Activated naive CD4-positive, alpha-beta T cell treated with anti-CD3 and anti-CD28 coated beads, Interleukin-2, amount 50 U/mL, for 72 hours (primary cell): ENCODE data around the gene BLOC1S1. TPM values are rescaled to one million over a fixed set of nuclear protein-coding genes. Genes with fewer than 3 reads are reported as not detected.

Experiments used
- ATAC-seq, 2 donors: fragments of 150-1000 bp; cut with Tn5 transposase; 2 replicates each; pipeline ENCODE4 v1.10.0; 2021; ENCODE audit warnings: mild to moderate bottlenecking in 2 of 2, moderate library complexity in 2 of 2
- DNase-seq, 2 donors: peaks; one replicate each; pipeline ENCODE4 v3.0.0; 2021 to 2022; ENCODE audit warnings: low spot score in 2 of 2
- H3K27ac Mint-ChIP-seq, 2 donors: one replicate each; pipeline ENCODE4 v1.8.0; 2022; ENCODE audit warnings: mild to moderate bottlenecking in 2 of 2, mixed read lengths in 2 of 2
- H3K36me3 Mint-ChIP-seq, 2 donors: one replicate each; pipeline ENCODE4 v1.8.0; 2022; ENCODE audit warnings: mixed read lengths in 2 of 2
- H3K9me3 Mint-ChIP-seq, 2 donors: one replicate each; pipeline ENCODE4 v1.8.0; 2022; ENCODE audit warnings: mixed read lengths in 2 of 2
- total RNA-seq, 2 donors: library from RNA; stranded (reverse); gene quantifications; one replicate each; pipeline ENCODE4 v1.2.3, GENCODE V29; 2022

BLOC1S1 gene
- total RNA-seq, 2 donors from 2014 or later = 116 to 118 TPM

- DNase-seq = no peak
- Mint-ChIP-seq H3K36me3 (peaks cover 0 to 9% of the 10 kb centered on the region in 2 donors), H3K27ac (peak overlapping the region; percentile 79 to 93), H3K9me3 (no peaks in the 10 kb centered on the region)
- peak; percentile 47 to 54 for ATAC-seq
Observed at GRCh38 chr12:55729819-55730818, 14.3 kb downstream of the BLOC1S1 start.

GRCh38 chr12:55732288-55732687, 16.4 kb downstream of the BLOC1S1 start:
- H3K9me3 Mint-ChIP-seq = no peaks in the 10 kb centered on the region
- DNase-seq (peak in 1 of 2 donors; percentile 51), ATAC-seq (no peak)
- peaks cover 0 to 9% of the 10 kb centered on the region in 2 donors for H3K36me3 Mint-ChIP-seq
- peak overlapping the region in 1 of 2 donors; percentile 49 for H3K27ac Mint-ChIP-seq

GRCh38 chr12:55733021-55733555, 17.2 kb downstream of the BLOC1S1 start:
- DNase-seq (peak in 1 of 2 donors; percentile 53), ATAC-seq (no peak)
- H3K27ac Mint-ChIP-seq = no peak overlapping the region
- peaks cover 0 to 9% of the 10 kb centered on the region in 2 donors for H3K36me3 Mint-ChIP-seq
- no peaks in the 10 kb centered on the region for H3K9me3 Mint-ChIP-seq

- Mint-ChIP-seq H3K9me3 (no peaks in the 10 kb centered on the region), H3K36me3 (peaks cover 0 to 9% of the 10 kb centered on the region in 2 donors), H3K27ac (no peak overlapping the region)
- DNase-seq (no peak), ATAC-seq (no peak)
Observed at GRCh38 chr12:55733858-55734257, 18.0 kb downstream of the BLOC1S1 start.

- ATAC-seq (no peak), DNase-seq (no peak)
- Mint-ChIP-seq H3K36me3 (peaks cover 0 to 7% of the 10 kb centered on the region in 2 donors), H3K27ac (peak overlapping the region in 1 of 2 donors; percentile 63), H3K9me3 (no peaks in the 10 kb centered on the region)
Observed at GRCh38 chr12:55734595-55734994, 18.7 kb downstream of the BLOC1S1 start.

- no peak overlapping the region for H3K27ac Mint-ChIP-seq
- DNase-seq = no peak
- ATAC-seq = no peak
- H3K9me3 Mint-ChIP-seq = no peaks in the 10 kb centered on the region
- no peaks in the 10 kb centered on the region for H3K36me3 Mint-ChIP-seq
Observed at GRCh38 chr12:55736076-55736475, 20.2 kb downstream of the BLOC1S1 start.

GRCh38 chr12:55736780-55737580, 21.1 kb downstream of the BLOC1S1 start:
- Mint-ChIP-seq H3K27ac (peak overlapping the region in 1 of 2 donors; percentile 10), H3K36me3 (no peaks in the 10 kb centered on the region), H3K9me3 (no peaks in the 10 kb centered on the region)
- DNase-seq = peak in 1 of 2 donors; percentile 66
- ATAC-seq = peak; percentile 55 to 70

- ATAC-seq = peak in 1 of 2 donors; percentile 19
- no peak for DNase-seq
- H3K9me3 Mint-ChIP-seq = no peaks in the 10 kb centered on the region
- H3K27ac Mint-ChIP-seq = peak overlapping the region; percentile 79 to 86
- no peaks in the 10 kb centered on the region for H3K36me3 Mint-ChIP-seq
Observed at GRCh38 chr12:55737581-55738122, 21.8 kb downstream of the BLOC1S1 start.

GRCh38 chr12:55738123-55739024, 22.5 kb downstream of the BLOC1S1 start:
- Mint-ChIP-seq H3K27ac (peak overlapping the region; percentile 79 to 86), H3K36me3 (no peaks in the 10 kb centered on the region), H3K9me3 (no peaks in the 10 kb centered on the region)
- DNase-seq = peak in 1 of 2 donors; percentile 93
- ATAC-seq = peak; percentile 51 to 83

- Mint-ChIP-seq H3K9me3 (no peaks in the 10 kb centered on the region), H3K27ac (no peak overlapping the region), H3K36me3 (no peaks in the 10 kb centered on the region)
- DNase-seq (no peak), ATAC-seq (no peak)
Observed at GRCh38 chr12:55739025-55739378, 23.2 kb downstream of the BLOC1S1 start.

- ATAC-seq = no peak
Observed at GRCh38 chr12:55741931-55742680, 26.3 kb downstream of the BLOC1S1 start.

GRCh38 chr12:55742719-55743405, 27.0 kb downstream of the BLOC1S1 start, which contains the start of gene GDF11:
TSS of gene GDF11 (plus strand) at chr12:55743122. CDS start at chr12:55743317, 195 bp downstream.
- peak within 1 kb of the TSS; percentile 51 to 64 for H3K27ac Mint-ChIP-seq
- H3K9me3 Mint-ChIP-seq = no peaks in the 10 kb centered on the region
- no peaks in the 10 kb centered on the region for H3K36me3 Mint-ChIP-seq
- peak; percentile 74 to 77 for ATAC-seq
- DNase-seq = peak in 1 of 2 donors; percentile 74

More at GRCh38 chr12:55741931-55742680, 26.3 kb downstream of the BLOC1S1 start:
- DNase-seq = no peak
- Mint-ChIP-seq H3K9me3 (no peaks in the 10 kb centered on the region), H3K27ac (peak overlapping the region; percentile 18 to 51), H3K36me3 (no peaks in the 10 kb centered on the region)

- Mint-ChIP-seq H3K27ac (peak overlapping the region; percentile 51 to 64), H3K9me3 (no peaks in the 10 kb centered on the region), H3K36me3 (no peaks in the 10 kb centered on the region)
- ATAC-seq (peak; percentile 50 to 66), DNase-seq (peak in 1 of 2 donors; percentile 49)
Observed at GRCh38 chr12:55743406-55744339, 27.8 kb downstream of the BLOC1S1 start.
